ENCODE data around the gene ALK. TPM values are rescaled to one million over a fixed set of nuclear protein-coding genes. Genes with fewer than 3 reads are reported as not detected.

The ALK gene
- total RNA-seq, 2 donors from 2014 or later = under 0.01 to 0.26 TPM

- ATAC-seq (no peak), DNase-seq (no peak)
- Histone ChIP-seq H3K9me3 (no peaks in the 10 kb centered on the region), H3K36me3 (replicated peaks in 1 of 2; ENCODE audit: insufficient read depth in 1 of 2, low read depth in 2 of 2) (no peaks in the 10 kb centered on the region), H3K4me3 (no peak overlapping the region), H3K27ac (no peak overlapping the region), H3K27me3 (no peaks in the 10 kb centered on the region), H3K4me1 (peaks cover 32% of the 10 kb centered on the region)
- 85 to 94% methylated on average over 10 of the region's 10 CpGs for WGBS, 2 donors
- intact Hi-C loops (cut with DNase I) = loop anchor here (10.0 kb wide), 1 partner anchor 534 kb away; no protein-coding TSS in a partner anchor
- TF ChIP-seq, protein P1, sequence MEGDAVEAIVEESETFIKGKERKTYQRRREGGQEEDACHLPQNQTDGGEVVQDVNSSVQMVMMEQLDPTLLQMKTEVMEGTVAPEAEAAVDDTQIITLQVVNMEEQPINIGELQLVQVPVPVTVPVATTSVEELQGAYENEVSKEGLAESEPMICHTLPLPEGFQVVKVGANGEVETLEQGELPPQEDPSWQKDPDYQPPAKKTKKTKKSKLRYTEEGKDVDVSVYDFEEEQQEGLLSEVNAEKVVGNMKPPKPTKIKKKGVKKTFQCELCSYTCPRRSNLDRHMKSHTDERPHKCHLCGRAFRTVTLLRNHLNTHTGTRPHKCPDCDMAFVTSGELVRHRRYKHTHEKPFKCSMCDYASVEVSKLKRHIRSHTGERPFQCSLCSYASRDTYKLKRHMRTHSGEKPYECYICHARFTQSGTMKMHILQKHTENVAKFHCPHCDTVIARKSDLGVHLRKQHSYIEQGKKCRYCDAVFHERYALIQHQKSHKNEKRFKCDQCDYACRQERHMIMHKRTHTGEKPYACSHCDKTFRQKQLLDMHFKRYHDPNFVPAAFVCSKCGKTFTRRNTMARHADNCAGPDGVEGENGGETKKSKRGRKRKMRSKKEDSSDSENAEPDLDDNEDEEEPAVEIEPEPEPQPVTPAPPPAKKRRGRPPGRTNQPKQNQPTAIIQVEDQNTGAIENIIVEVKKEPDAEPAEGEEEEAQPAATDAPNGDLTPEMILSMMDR (IDR thresholded peaks at IDR 0.05) = no peak
- no peak for TF ChIP-seq POLR2A (IDR thresholded peaks at IDR 0.05)
These were observed 610.6 kb downstream of the ALK start for GRCh38 chr2:29310650-29311348.

- Histone ChIP-seq H3K4me3 (no peak overlapping the region), H3K9me3 (no peaks in the 10 kb centered on the region), H3K36me3 (replicated peaks in 1 of 2; ENCODE audit: insufficient read depth in 1 of 2, low read depth in 2 of 2) (no peaks in the 10 kb centered on the region), H3K27me3 (no peaks in the 10 kb centered on the region), H3K4me1 (peaks cover 32% of the 10 kb centered on the region), H3K27ac (peak overlapping the region in 3 of 4 donors; percentile 3 to 75 (median 25))
- ATAC-seq (peak; percentile 72), DNase-seq (peak; percentile 65 to 85 (median 76))
- WGBS, 2 donors = 21 to 37% methylated on average over 9 of the region's 9 CpGs
- TF ChIP-seq POLR2A (IDR thresholded peaks at IDR 0.05) = no peak
- TF ChIP-seq, protein P1 (IDR thresholded peaks at IDR 0.05) = peak; percentile 55 to 81 (median 70)
- intact Hi-C loops (cut with DNase I) = loop anchor here (10.0 kb wide), 1 partner anchor 535 kb away; no protein-coding TSS in a partner anchor
These were observed 612.0 kb downstream of the ALK start for GRCh38 chr2:29309090-29310029.

DNA sequence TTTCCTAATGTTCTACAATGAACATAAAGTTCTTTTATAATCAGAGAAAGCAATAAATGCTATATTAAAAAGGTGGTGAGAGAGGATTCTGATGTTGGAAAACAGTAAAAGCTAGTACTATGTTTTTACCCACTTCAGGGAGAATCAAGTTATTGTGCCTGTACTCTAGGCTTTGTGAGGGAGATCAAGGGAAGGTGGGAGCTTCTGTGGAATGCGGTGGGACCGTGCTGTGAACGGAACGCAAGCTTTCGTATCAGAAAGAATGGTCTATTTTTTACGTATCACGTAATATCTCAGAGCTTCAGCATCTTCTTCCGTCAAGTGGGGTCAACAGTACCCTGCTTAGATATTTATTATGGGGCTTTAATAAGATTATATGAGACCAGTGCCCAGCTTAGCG is 613.0 kb downstream of the ALK start:
- intact Hi-C loops (cut with DNase I) = no loop called here
- H3K4me1 ChIP-seq = peaks cover 32% of the 10 kb centered on the region
- 77 to 87% methylated on average over 9 of the region's 9 CpGs for WGBS, 2 donors

DNA sequence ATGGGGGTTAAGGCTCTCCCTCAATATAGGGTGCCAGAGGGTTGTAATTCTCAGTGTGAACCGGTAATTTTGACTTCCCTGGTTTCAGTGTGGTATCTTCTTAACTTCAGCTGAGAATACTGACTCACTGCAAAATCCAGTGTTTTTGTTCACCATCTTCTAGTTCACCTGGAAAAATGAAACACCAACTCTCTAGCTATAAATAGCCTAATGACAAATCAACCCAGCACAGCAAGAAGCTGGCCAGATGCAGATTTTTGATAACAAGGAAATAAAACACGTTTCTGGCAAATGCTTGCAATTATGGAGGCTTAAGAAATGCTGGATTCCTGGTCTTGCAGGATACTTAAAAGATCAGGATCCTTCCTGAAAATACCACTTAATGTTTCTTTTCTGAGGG is 613.9 kb downstream of the ALK start:
- Histone ChIP-seq H3K4me3 (no peak overlapping the region), H3K36me3 (replicated peaks in 1 of 2; ENCODE audit: insufficient read depth in 1 of 2, low read depth in 2 of 2) (no peaks in the 10 kb centered on the region), H3K27me3 (no peaks in the 10 kb centered on the region), H3K27ac (peak overlapping the region in 2 of 4 donors; percentile 13 to 16), H3K4me1 (peaks cover 32% of the 10 kb centered on the region), H3K9me3 (no peaks in the 10 kb centered on the region)
- intact Hi-C loops (cut with DNase I) = no loop called here
- 16 to 30% methylated on average over 2 of the region's 2 CpGs for WGBS, 2 donors
- TF ChIP-seq, protein P1 (IDR thresholded peaks at IDR 0.05) = no peak
- no peak for TF ChIP-seq POLR2A (IDR thresholded peaks at IDR 0.05)
- ATAC-seq (peak; percentile 31), DNase-seq (peak in 2 of 4 donors; percentile 18 to 20)

More for the DNA sequence above, 613.0 kb downstream of the ALK start:
- no peaks in the 10 kb centered on the region for H3K36me3 ChIP-seq (replicated peaks in 1 of 2; ENCODE audit: insufficient read depth in 1 of 2, low read depth in 2 of 2)
- TF ChIP-seq, protein P1 (IDR thresholded peaks at IDR 0.05) = no peak
- no peak for TF ChIP-seq POLR2A (IDR thresholded peaks at IDR 0.05)
- no peak for ATAC-seq
- H3K27ac ChIP-seq = peak overlapping the region in 1 of 4 donors; percentile 16
- DNase-seq = no peak
- H3K4me3 ChIP-seq = no peak overlapping the region
- H3K27me3 ChIP-seq = no peaks in the 10 kb centered on the region
- H3K9me3 ChIP-seq = no peaks in the 10 kb centered on the region
